Panc1 (cell line): ENCODE measurements around the gene ADAM33.

Source experiments
- POLR2AphosphoS5 ChIP-seq: IDR thresholded peaks from 2 replicates; pipeline ENCODE4 v1.6.1; 2012; ENCODE audit warnings: mild to moderate bottlenecking, low read depth, low read length, moderate library complexity
- TCF7L2 ChIP-seq: IDR thresholded peaks from 2 replicates; pipeline ENCODE4 v1.6.1; 2011; ENCODE audit warnings: mild to moderate bottlenecking, low read depth, low read length, inconsistent platforms
- TF ChIP-seq, protein P1 (sequence below): fragments of 450-650 bp; IDR thresholded peaks from 2 replicates; pipeline ENCODE4 v1.5.1; 2017; ENCODE audit warnings: mild to moderate bottlenecking

DNA sequence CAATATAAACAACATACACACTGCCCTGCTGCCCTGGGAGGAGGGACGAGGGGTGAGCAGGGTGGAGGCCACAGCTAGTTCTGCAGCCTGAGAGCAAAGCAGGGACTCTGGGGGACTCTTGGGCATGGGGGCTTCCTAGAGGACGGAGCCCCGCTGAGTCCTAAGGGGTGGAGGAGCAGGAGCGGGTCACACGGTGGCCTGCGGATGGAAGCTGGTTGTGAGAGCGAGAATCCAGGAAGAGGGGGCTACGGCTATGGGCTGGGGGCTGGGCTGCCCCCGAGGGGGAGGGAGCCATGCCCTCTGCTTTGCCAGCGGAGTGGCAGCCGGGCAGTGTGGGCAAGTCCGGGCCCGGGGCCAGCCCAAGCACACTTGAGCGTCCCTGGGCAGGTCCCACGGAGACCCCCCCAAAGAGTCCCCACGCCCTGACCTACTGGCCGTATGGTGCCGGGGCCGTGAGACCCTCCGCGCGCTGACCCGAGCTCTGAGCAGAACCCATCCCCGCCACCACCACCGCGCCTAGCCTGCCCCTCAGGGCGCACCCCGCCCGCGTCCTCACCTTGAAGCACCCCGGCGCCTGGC is 369 bp downstream of the ADAM33 start:
- TF ChIP-seq, protein P1, sequence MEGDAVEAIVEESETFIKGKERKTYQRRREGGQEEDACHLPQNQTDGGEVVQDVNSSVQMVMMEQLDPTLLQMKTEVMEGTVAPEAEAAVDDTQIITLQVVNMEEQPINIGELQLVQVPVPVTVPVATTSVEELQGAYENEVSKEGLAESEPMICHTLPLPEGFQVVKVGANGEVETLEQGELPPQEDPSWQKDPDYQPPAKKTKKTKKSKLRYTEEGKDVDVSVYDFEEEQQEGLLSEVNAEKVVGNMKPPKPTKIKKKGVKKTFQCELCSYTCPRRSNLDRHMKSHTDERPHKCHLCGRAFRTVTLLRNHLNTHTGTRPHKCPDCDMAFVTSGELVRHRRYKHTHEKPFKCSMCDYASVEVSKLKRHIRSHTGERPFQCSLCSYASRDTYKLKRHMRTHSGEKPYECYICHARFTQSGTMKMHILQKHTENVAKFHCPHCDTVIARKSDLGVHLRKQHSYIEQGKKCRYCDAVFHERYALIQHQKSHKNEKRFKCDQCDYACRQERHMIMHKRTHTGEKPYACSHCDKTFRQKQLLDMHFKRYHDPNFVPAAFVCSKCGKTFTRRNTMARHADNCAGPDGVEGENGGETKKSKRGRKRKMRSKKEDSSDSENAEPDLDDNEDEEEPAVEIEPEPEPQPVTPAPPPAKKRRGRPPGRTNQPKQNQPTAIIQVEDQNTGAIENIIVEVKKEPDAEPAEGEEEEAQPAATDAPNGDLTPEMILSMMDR: no peak
- TF ChIP-seq POLR2AphosphoS5 (no peak), TCF7L2 (no peak)
